K562 (cell line): ENCODE measurements around the gene DNASE2. TPM values are rescaled to one million over a fixed set of nuclear protein-coding genes. Genes with fewer than 3 reads are reported as not detected.
A peak's percentile ranks its signal among the peaks of the same experiment; 100 is the strongest.

Experiments
- CBFB ChIP-seq: sonication (generic); formaldehyde crosslinking; IDR thresholded peaks from 2 replicates; pipeline ENCODE4 v1.4.0; 2020; ENCODE audit warnings: mild to moderate bottlenecking, missing genetic modification reagents
- CEBPZ ChIP-seq: fragments of 150-350 bp; IDR thresholded peaks from 2 replicates; pipeline ENCODE4 v1.6.1; 2014; ENCODE audit warnings: low read depth, mild to moderate bottlenecking, low read length, borderline replicate concordance
- CTBP1 ChIP-seq: fragments of 450-650 bp; IDR thresholded peaks from 2 replicates; pipeline ENCODE4 v1.6.1; 2016; ENCODE audit warnings: borderline replicate concordance
- DEAF1 ChIP-seq: fragments of 450-650 bp; formaldehyde crosslinking; IDR thresholded peaks from 2 replicates; pipeline ENCODE4 v1.4.0; 2020; ENCODE audit warnings: mild to moderate bottlenecking, moderate library complexity
- GABPB1 ChIP-seq: sonication (generic); formaldehyde crosslinking; IDR thresholded peaks from 2 replicates; pipeline ENCODE4 v1.8.0; 2022; ENCODE audit warnings: mild to moderate bottlenecking, missing genetic modification reagents
- HINFP ChIP-seq: fragments of 450-650 bp; conservative IDR thresholded peaks from 2 replicates; pipeline ENCODE4 v1.6.1; 2016; ENCODE audit warnings: missing genetic modification characterization, low read depth, mild to moderate bottlenecking, control low read depth, missing compliant biosample characterization
- HNRNPLL ChIP-seq: fragments of 200-400 bp; formaldehyde crosslinking; IDR thresholded peaks from 2 replicates; pipeline ENCODE4 v1.6.1; 2017; ENCODE audit warnings: low read length, low read depth, mild to moderate bottlenecking; ENCODE audit not compliant: poor library complexity, severe bottlenecking
- MTA3 ChIP-seq: fragments of 450-650 bp; formaldehyde crosslinking; IDR thresholded peaks from 2 replicates; pipeline ENCODE4 v1.6.1; 2017; ENCODE audit warnings: mild to moderate bottlenecking, borderline replicate concordance
- NFIC ChIP-seq: fragments of 450-650 bp; IDR thresholded peaks from 2 replicates; pipeline ENCODE4 v1.6.1; 2017; ENCODE audit warnings: mild to moderate bottlenecking, inconsistent platforms
- THRA ChIP-seq: fragments of 450-650 bp; IDR thresholded peaks from 2 replicates; pipeline ENCODE4 v1.6.1; 2017; ENCODE audit warnings: mild to moderate bottlenecking, moderate library complexity
- THRB ChIP-seq: fragments of 450-650 bp; formaldehyde crosslinking; conservative IDR thresholded peaks from 2 replicates; pipeline ENCODE4 v1.4.0; 2022; ENCODE audit warnings: mild to moderate bottlenecking, missing genetic modification characterization
- USF1 ChIP-seq: sonication (generic); formaldehyde crosslinking; IDR thresholded peaks from 2 replicates; pipeline ENCODE4 v1.9.0; 2022; ENCODE audit warnings: mild to moderate bottlenecking, missing genetic modification reagents
- XRCC3 ChIP-seq: fragments of 450-650 bp; IDR thresholded peaks from 2 replicates; pipeline ENCODE4 v1.6.1; 2017; ENCODE audit warnings: mild to moderate bottlenecking, moderate library complexity
- ZBTB17 ChIP-seq: fragments of 450-650 bp; formaldehyde crosslinking; IDR thresholded peaks from 2 replicates; pipeline ENCODE4 v1.4.0; 2020; ENCODE audit warnings: mild to moderate bottlenecking
- ZNF224 ChIP-seq: sonication (generic); formaldehyde crosslinking; IDR thresholded peaks from 2 replicates; pipeline ENCODE4 v1.8.0; 2022; ENCODE audit warnings: mild to moderate bottlenecking, missing genetic modification reagents
- ZNF347 ChIP-seq: fragments of 450-650 bp; formaldehyde crosslinking; IDR thresholded peaks from 2 replicates; pipeline ENCODE4 v1.4.0; 2020; ENCODE audit warnings: low read depth, mild to moderate bottlenecking, moderate library complexity
- polyA plus RNA-seq, 8 experiments: library from polyadenylated mRNA; depleted of rRNA in 4 of 8; stranded (reverse) in 5 of 8; unstranded in 3 of 8; fragments of >200 nt; fragmentation: Nextera tagmentation in 2 of 8; fragmentation: Illumina TruSeq in 1 of 8; extraction: Ambion mirVana in 2 of 8; extraction: Trizol in 1 of 8; gene quantifications; 2 replicates each; pipeline versions ENCODE4 v1.2.1 to v1.2.3, GENCODE V29; 2011 to 2014; ENCODE audit warnings: inconsistent platforms in 1 of 8, missing spikeins in 1 of 8
- total RNA-seq, 7 experiments: library from RNA; depleted of rRNA in 6 of 7; stranded (reverse); fragments of >200 nt in 6 of 7; fragmentation: Illumina TruSeq in 2 of 7; extraction: Trizol in 2 of 7; gene quantifications; 2 replicates each; pipeline versions ENCODE4 v1.2.1 to v1.2.3, GENCODE V29; 2011 to 2021; ENCODE audit warnings: low replicate concordance in 1 of 7

DNASE2 gene
- total and polyA plus RNA-seq, 9 of the 15 experiments (the other 6 are each of a cell fraction or from before 2014, with no cell fraction given): 4.4 to 27.0 (median 20.2) TPM

GRCh38 chr19:12847159-12848139 lies 33.8 kb downstream of the DNASE2 start (continued):
- TF ChIP-seq CEBPZ (no peak), XRCC3 (no peak), USF1 (peak; percentile 82), DEAF1 (CRISPR knock-in tag) (peak; percentile 92), ZNF224 (CRISPR knock-in tag) (no peak), CBFB (no peak), HNRNPLL (peak; percentile 100), ZNF347 (no peak), THRA (no peak), MTA3 (peak; percentile 44; the same call in 1 of the 2 replicates), HINFP (tag) (no peak), THRB (CRISPR knock-in tag) (no peak), NFIC (peak; percentile 19; the same call in 1 of the 2 replicates), GABPB1 (peak; percentile 78), ZBTB17 (CRISPR knock-in tag) (no peak), CTBP1 (peak; percentile 86; the same call in 1 of the 2 replicates)
